Kidney epithelial cell (primary cell): ENCODE results near the gene CNTNAP2. TPM values are rescaled to one million over a fixed set of nuclear protein-coding genes. Genes with fewer than 3 reads are reported as not detected.

Source experiments
- DNase-seq: peaks from one replicate; pipeline ENCODE4 v3.0.0-alpha.2; 2010; ENCODE audit warnings: low read depth
- H3K27me3 ChIP-seq: 2 replicates; pipeline ENCODE4 v1.6.0; 2011; ENCODE audit warnings: low read length; ENCODE audit not compliant: control insufficient read depth, insufficient read depth
- H3K36me3 ChIP-seq: 2 replicates; pipeline ENCODE4 v1.5.1; 2011; ENCODE audit warnings: low read length; ENCODE audit not compliant: control insufficient read depth, insufficient read depth
- H3K4me3 ChIP-seq: 2 replicates; pipeline ENCODE4 v1.5.1; 2011; ENCODE audit warnings: low read depth, mild to moderate bottlenecking, control low read depth, low read length
- total RNA-seq: library from RNA; depleted of rRNA; stranded (reverse); fragments of >200 nt; gene quantifications from 2 replicates; pipeline ENCODE4 v1.2.3, GENCODE V29; 2015
- TF ChIP-seq, protein P1 (sequence below): IDR thresholded peaks from 2 replicates; pipeline ENCODE4 v1.5.1; 2011; ENCODE audit warnings: mild to moderate bottlenecking, moderate library complexity, low read length, control low read depth, inconsistent platforms; ENCODE audit not compliant: insufficient read depth, poor library complexity, severe bottlenecking

CNTNAP2 gene
- total RNA-seq, 1 donor from 2014 or later = 14.0 TPM

DNA sequence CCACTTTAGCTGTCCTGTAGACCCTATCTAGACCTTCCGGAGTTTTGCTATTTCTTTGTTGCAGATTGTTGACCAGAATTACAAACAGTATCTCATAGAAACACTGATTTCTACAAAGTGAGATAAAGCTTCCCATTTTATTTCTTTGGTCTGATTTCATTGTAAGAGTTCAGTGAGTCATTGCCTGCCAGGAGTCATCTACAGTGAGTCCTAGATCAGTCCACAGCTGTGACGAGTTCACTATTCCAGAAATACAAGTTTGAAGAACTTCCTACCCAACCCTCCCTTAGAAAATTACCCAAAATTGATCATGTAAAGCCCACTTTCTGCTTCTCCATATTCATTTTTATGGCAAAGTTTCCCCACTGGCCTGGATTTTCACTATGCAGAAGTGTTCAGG lies 905.5 kb downstream of the CNTNAP2 start:
- no peaks in the 10 kb centered on the region for H3K36me3 ChIP-seq
- TF ChIP-seq, protein P1, sequence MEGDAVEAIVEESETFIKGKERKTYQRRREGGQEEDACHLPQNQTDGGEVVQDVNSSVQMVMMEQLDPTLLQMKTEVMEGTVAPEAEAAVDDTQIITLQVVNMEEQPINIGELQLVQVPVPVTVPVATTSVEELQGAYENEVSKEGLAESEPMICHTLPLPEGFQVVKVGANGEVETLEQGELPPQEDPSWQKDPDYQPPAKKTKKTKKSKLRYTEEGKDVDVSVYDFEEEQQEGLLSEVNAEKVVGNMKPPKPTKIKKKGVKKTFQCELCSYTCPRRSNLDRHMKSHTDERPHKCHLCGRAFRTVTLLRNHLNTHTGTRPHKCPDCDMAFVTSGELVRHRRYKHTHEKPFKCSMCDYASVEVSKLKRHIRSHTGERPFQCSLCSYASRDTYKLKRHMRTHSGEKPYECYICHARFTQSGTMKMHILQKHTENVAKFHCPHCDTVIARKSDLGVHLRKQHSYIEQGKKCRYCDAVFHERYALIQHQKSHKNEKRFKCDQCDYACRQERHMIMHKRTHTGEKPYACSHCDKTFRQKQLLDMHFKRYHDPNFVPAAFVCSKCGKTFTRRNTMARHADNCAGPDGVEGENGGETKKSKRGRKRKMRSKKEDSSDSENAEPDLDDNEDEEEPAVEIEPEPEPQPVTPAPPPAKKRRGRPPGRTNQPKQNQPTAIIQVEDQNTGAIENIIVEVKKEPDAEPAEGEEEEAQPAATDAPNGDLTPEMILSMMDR = no peak
- H3K27me3 ChIP-seq = no peaks in the 10 kb centered on the region
- H3K4me3 ChIP-seq = no peak overlapping the region
- peak; percentile 7 for DNase-seq

DNA sequence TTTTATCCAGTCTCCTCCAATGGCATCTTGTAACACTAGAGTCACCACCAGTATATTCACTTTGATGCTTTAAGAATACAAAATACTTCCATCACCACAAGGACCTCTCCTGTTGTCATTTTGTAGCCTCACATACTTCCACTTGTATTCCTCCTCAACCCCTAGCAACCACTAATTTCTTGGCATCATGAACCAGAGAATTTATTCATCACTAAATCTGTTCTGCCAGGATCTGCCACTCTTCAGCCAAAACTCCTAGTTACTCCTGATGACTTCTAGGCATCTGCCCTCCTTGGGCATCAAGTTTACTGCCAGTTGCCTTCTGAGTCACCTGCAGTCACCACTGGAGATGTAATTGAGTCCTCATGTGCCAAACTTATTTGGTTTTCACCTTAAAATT lies 906.8 kb downstream of the CNTNAP2 start:
- Histone ChIP-seq H3K4me3 (no peak overlapping the region), H3K36me3 (no peaks in the 10 kb centered on the region), H3K27me3 (no peaks in the 10 kb centered on the region)
- TF ChIP-seq, protein P1 = no peak
- DNase-seq = no peak

DNA sequence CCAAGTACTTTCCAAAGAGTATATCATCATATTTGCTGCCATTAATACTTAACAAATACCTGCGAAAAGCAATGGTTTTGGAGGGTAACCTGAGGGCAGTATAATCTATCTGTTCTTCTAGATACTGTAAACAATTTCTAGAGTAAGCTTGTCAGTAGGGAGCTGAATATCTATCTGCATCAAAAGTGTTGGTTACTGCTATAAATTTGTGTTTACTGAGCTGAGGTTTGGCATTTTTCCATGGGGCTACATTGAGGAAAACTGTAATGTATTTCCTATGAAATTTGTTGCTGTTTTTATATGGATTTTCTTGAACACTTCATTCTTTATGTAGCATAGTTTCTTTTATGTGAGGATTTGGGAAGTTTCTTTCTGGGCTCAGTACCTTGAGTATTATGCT lies 913.4 kb downstream of the CNTNAP2 start:
- H3K27me3 ChIP-seq = no peaks in the 10 kb centered on the region
- no peak overlapping the region for H3K4me3 ChIP-seq
- TF ChIP-seq, protein P1 = no peak
- no peak for DNase-seq
- H3K36me3 ChIP-seq = no peaks in the 10 kb centered on the region

DNA sequence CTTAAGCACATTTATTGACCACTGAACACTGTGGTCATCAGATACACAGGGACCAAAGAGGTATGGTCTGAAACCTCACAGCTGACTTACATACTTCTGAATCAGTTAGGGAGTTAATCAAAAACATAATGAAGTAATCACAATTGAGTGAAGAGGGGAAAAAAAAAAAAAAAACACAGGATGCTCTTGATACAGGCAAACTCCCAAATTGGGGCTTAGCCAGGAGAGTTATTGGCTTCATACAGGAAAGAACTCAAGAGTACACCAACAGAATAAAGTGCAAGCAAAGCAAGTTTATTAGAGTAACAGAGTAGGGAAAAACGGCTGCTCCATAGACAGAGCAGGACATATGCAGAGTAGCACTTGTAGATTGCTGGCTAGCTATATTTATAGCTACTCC lies 917.0 kb downstream of the CNTNAP2 start:
- DNase-seq = no peak
- TF ChIP-seq, protein P1 = no peak
- no peaks in the 10 kb centered on the region for H3K36me3 ChIP-seq
- H3K27me3 ChIP-seq = no peaks in the 10 kb centered on the region
- H3K4me3 ChIP-seq = no peak overlapping the region

DNA sequence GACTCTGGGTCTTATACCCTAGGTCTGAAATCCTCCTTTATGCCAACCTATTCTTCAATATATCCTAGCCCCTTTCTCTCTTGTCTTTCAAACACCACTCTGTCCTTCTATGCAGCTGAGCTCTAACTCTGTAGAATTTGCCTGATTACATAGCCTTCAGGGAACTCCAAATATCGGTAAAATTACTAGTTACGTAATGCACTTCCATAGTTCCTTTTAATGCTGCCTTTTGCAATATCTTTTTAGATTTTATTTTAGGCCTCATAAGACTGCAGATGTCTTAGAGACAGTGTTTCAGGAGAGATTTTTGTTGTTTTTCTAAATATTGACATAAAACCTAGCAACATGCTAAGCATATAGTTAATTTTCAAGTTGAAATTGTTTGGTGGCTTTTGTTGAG lies 924.8 kb downstream of the CNTNAP2 start:
- TF ChIP-seq, protein P1 = no peak
- no peak overlapping the region for H3K4me3 ChIP-seq
- H3K36me3 ChIP-seq = no peaks in the 10 kb centered on the region
- no peaks in the 10 kb centered on the region for H3K27me3 ChIP-seq
- no peak for DNase-seq

DNA sequence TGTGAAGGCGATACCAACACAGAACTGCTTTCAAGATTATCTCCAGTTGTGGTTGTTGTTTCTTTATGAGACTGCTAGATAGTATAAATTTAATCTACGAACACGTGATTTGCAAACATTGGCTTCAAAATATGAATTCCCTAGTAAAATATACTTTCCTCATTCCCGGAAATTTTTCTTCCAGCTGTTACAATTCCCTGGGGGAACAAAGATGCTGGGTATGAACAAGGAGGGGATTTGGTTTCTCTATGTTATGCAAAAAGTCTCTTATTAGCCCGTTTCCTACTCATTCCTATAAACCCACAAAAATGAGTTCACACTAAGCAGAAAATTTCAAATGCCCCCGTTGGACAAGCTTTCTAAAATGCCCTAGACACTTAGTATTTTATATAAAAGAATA lies 928.3 kb downstream of the CNTNAP2 start:
- TF ChIP-seq, protein P1 = no peak
- no peaks in the 10 kb centered on the region for H3K36me3 ChIP-seq
- DNase-seq = no peak
- no peaks in the 10 kb centered on the region for H3K27me3 ChIP-seq
- H3K4me3 ChIP-seq = no peak overlapping the region
